Measurements from ENCODE around the gene PPTC7.
A peak's percentile ranks its signal among the peaks of the same experiment; 100 is the strongest.
"Not testable (repeated sequence)": the region's sequence is repeated elsewhere in the genome, so short reads cannot be mapped to it uniquely, and the experiment has no call there.

The PPTC7 gene

GRCh38 chr12:110599334-110599733 is 16.2 kb upstream of the PPTC7 start:
- no peak for DNase-seq
- no peak for TF ChIP-seq GATA1 (IDR thresholded peaks at IDR 0.05; ENCODE audit: low read depth, low read length)
- no peak for TF ChIP-seq POLR2A (IDR thresholded peaks at IDR 0.05; ENCODE audit: low read length)

DNA sequence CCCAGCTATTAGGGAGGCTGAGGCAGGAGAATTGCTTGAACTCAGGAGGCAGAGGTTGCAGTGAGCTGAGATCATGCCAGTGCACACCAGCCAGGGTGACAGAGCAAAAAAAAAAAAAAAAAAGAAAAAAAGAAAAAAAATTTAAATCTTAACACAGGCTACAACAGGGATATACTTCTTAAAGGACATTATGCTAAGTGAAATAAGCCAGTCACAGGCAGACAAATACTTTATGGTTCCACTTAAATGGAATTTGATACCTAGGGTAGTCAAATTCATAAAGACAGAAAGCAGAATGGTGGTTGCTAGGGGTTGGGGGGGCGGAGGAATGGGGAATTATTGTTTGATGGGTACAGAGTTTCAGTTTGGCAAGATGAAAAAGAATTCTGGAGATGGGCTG is 14.8 kb upstream of the PPTC7 start:
- DNase-seq: no peak
- TF ChIP-seq GATA1 (IDR thresholded peaks at IDR 0.05; ENCODE audit: low read depth, low read length) (no peak), POLR2A (IDR thresholded peaks at IDR 0.05; ENCODE audit: low read length) (no peak)

DNA sequence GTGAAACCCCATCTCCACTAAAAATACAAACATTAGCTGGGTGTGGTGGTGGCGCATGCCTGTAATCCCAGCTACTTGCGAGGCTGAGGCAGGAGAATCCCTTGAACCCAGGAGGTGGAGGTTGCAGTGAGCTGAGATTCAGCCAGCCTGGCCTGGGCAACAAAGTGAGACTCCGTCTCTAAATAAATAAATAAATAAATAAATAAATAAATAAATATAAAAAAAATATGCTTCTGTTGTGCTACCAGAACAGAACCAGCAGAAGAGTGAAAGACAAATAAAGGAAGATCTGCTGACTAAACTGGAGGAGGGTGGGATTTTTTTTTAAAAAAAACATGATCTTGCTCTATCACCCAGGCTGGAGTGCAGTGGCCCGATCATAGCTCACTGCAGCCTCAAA is 9.8 kb upstream of the PPTC7 start:
- DNase-seq: not testable (repeated sequence)

GRCh38 chr12:110592078-110592477 is 9.0 kb upstream of the PPTC7 start:
- DNase-seq: no peak
- TF ChIP-seq POLR2A (IDR thresholded peaks at IDR 0.05; ENCODE audit: low read length) (no peak), GATA1 (IDR thresholded peaks at IDR 0.05; ENCODE audit: low read depth, low read length) (no peak)

GRCh38 chr12:110591451-110592051 is 8.4 kb upstream of the PPTC7 start:
- DNase-seq: no peak
- TF ChIP-seq GATA1 (IDR thresholded peaks at IDR 0.05; ENCODE audit: low read depth, low read length) (no peak), POLR2A (IDR thresholded peaks at IDR 0.05; ENCODE audit: low read length) (no peak)

- peak; percentile 26 to 37 for DNase-seq
- TF ChIP-seq GATA1 (IDR thresholded peaks at IDR 0.05; ENCODE audit: low read depth, low read length) (no peak), POLR2A (IDR thresholded peaks at IDR 0.05; ENCODE audit: low read length) (no peak)
Observed at GRCh38 chr12:110590806-110591326, 7.7 kb upstream of the PPTC7 start.

DNA sequence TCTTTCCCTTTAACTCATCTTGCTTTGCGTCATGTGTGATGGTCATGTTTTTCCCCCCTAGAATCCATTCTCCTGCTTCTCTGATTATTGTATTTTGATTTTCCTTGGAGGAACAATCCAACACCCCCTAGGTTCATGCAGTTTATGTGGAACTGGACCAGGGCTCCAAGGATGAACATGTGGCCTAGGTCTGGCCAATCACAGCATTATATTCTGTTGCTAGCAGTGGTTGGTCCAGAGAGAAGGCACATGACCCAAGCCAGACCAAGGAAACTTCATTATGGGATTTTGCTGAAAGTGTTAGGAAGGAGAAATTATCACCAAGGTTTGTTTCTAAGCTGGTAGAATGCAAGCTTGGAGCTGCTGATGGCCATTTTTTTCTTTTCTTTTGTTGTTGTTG is 6.9 kb upstream of the PPTC7 start:
- no peak for TF ChIP-seq GATA1 (IDR thresholded peaks at IDR 0.05; ENCODE audit: low read depth, low read length)
- TF ChIP-seq POLR2A (IDR thresholded peaks at IDR 0.05; ENCODE audit: low read length): no peak
- no peak for DNase-seq

GRCh38 chr12:110587102-110587501 is 4.0 kb upstream of the PPTC7 start:
- not testable (repeated sequence) for DNase-seq

GRCh38 chr12:110585231-110585799 is 2.2 kb upstream of the PPTC7 start:
- peak in 1 of 2 experiments; percentile 10 for DNase-seq
- TF ChIP-seq POLR2A (IDR thresholded peaks at IDR 0.05; ENCODE audit: low read length) (no peak), GATA1 (IDR thresholded peaks at IDR 0.05; ENCODE audit: low read depth, low read length) (no peak)

DNA sequence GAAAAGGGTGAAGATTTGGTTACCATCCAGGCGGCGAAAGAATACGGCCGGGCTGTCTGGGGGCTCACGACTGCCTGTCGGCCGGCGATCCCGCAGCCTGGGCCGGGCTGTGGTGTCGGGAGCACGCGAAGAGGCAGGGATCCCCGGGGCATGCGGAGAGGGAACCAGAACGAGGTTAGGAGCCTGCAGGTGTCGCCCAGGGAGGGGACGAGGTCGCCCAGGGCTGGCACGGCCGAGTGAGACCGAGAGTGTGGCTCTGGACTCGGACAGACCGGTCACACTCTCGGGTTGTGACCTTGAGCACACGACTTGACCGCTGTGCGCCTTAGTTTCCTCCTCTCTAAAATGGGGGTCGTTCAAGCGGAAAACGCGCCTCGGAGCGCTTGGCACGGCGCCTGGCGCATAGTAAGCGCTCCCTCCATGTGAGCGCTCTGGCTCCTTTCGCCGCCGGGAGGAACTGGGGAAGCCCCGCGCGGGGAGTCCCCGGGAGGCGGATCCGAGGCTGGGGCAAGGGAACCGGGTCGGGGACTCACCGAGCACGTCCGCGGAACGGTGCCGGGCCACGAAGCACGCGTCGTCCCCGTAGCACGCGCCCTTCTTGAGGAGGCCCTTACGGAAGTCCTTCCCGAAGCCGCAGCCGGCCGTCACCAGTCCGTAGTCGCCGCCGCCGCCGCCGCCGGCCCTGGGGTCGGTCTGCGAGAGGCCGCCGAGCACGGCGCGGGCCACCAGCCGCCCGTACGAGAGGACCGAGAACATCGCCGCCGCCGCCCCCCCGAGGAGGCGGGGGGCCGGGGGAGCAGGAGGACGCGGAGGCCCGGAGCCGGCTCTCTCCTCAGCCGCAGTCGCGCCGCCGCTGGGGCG is 612 bp downstream of the PPTC7 start:
- peak; percentile 78 to 85 for DNase-seq
- TF ChIP-seq GATA1 (IDR thresholded peaks at IDR 0.05; ENCODE audit: low read depth, low read length): no peak

GRCh38 chr12:110581931-110582275 is 1.2 kb downstream of the PPTC7 start:
- DNase-seq: no peak
- TF ChIP-seq GATA1 (IDR thresholded peaks at IDR 0.05; ENCODE audit: low read depth, low read length) (no peak), POLR2A (IDR thresholded peaks at IDR 0.05; ENCODE audit: low read length) (no peak)

- TF ChIP-seq GATA1 (IDR thresholded peaks at IDR 0.05; ENCODE audit: low read depth, low read length): no peak
- no peak for TF ChIP-seq POLR2A (IDR thresholded peaks at IDR 0.05; ENCODE audit: low read length)
Observed at GRCh38 chr12:110579535-110580253, 3.4 kb downstream of the PPTC7 start.

GRCh38 chr12:110578694-110579534 is 4.2 kb downstream of the PPTC7 start:
- TF ChIP-seq POLR2A (IDR thresholded peaks at IDR 0.05; ENCODE audit: low read length): no peak
- TF ChIP-seq GATA1 (IDR thresholded peaks at IDR 0.05; ENCODE audit: low read depth, low read length): no peak
- peak in 1 of 2 experiments; percentile 7 for DNase-seq

More at GRCh38 chr12:110579535-110580253, 3.4 kb downstream of the PPTC7 start:
- no peak for DNase-seq
